ENCODE results near the gene MOB3A. TPM values are rescaled to one million over a fixed set of nuclear protein-coding genes. Genes with fewer than 3 reads are reported as not detected.
A peak's percentile ranks its signal among the peaks of the same experiment; 100 is the strongest.

Gene MOB3A
- total and polyA plus RNA-seq, 2 of the 13 experiments (the other 11 are each of a cell fraction or from before 2014, with no cell fraction given) = 3.5 to 17.8 TPM

DNA sequence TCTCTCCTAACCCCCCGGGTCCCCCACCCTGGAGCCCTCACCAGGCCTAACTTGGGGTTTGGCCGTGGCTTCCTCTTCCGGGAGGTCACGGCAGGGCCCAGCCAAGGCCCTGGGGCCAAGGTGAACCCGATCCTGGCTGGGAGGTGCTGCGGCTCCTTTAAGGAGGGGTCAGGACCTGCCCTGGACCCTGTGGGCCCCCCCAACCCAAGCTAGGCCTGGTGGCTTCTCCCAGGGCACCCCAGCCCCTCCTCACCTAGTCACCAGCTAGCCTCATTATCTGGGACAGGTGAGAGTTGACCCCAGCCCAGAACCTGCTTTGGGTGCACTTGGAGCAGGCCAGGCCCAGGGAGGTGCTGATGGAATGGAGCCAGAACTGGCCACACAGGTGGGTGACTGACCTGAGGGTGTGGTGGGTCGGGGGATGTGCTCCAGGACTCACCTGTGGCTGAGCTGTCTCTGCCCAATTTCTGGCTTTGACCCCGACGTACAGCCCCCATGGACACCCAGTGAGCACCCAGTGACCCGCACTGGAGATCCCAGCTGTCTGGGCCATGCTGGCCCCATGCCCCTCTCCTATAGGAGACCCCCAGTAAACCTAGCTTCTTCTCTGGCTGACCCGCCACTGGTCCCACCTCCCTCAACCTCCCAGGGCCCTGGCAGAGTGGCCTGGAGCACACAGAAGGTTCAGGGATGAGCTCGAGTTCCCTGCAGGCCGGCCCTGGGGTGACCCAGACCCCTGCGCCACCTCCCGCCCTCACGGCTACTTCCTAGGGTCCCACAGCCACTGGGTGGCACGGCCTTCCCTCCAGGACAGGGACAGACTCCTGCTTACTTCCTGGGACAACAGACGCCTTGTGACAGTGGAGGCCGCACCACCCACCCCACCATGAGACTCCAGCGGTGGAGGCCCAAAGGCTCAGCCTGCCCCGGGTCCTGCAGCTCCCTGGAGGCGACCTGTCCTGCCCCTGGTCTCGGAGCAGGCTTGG lies 38.3 kb downstream of the MOB3A start (continued):
- TF ChIP-seq ZNF329 (CRISPR knock-in tag; IDR thresholded peaks at IDR 0.05; ENCODE audit: low read depth) = no peak
- TF ChIP-seq ZNF672 (CRISPR knock-in tag; IDR thresholded peaks at IDR 0.05) = no peak
- TF ChIP-seq ZNF547 (CRISPR knock-in tag; IDR thresholded peaks at IDR 0.05) = no peak
- TF ChIP-seq NR2F6 (IDR thresholded peaks at IDR 0.05) = no peak
- no peak for TF ChIP-seq NR2F6 (CRISPR knock-in tag; IDR thresholded peaks at IDR 0.05)
- no peak for TF ChIP-seq XRCC5 (optimal IDR thresholded peaks at IDR 0.05; ENCODE audit: low read length)
- no peak for TF ChIP-seq ZNF124 (CRISPR knock-in tag; IDR thresholded peaks at IDR 0.05)
- no peak for TF ChIP-seq ZNF629 (CRISPR knock-in tag; conservative IDR thresholded peaks at IDR 0.05)
- no peak for TF ChIP-seq MAZ (IDR thresholded peaks at IDR 0.05; ENCODE audit: borderline replicate concordance, low read depth, low read length)
- no peak for TF ChIP-seq MAZ (CRISPR knock-in tag; IDR thresholded peaks at IDR 0.05; ENCODE audit: low read depth)
- TF ChIP-seq BRD4 (CRISPR knock-in tag; IDR thresholded peaks at IDR 0.05) = no peak
- TF ChIP-seq, protein P1, sequence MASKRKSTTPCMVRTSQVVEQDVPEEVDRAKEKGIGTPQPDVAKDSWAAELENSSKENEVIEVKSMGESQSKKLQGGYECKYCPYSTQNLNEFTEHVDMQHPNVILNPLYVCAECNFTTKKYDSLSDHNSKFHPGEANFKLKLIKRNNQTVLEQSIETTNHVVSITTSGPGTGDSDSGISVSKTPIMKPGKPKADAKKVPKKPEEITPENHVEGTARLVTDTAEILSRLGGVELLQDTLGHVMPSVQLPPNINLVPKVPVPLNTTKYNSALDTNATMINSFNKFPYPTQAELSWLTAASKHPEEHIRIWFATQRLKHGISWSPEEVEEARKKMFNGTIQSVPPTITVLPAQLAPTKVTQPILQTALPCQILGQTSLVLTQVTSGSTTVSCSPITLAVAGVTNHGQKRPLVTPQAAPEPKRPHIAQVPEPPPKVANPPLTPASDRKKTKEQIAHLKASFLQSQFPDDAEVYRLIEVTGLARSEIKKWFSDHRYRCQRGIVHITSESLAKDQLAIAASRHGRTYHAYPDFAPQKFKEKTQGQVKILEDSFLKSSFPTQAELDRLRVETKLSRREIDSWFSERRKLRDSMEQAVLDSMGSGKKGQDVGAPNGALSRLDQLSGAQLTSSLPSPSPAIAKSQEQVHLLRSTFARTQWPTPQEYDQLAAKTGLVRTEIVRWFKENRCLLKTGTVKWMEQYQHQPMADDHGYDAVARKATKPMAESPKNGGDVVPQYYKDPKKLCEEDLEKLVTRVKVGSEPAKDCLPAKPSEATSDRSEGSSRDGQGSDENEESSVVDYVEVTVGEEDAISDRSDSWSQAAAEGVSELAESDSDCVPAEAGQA (IDR thresholded peaks at IDR 0.05; ENCODE audit: low read depth) = no peak
- TF ChIP-seq, protein P1 (CRISPR knock-in tag; IDR thresholded peaks at IDR 0.05; ENCODE audit: borderline replicate concordance) = no peak
- no peak for TF ChIP-seq ZNF205 (CRISPR knock-in tag; IDR thresholded peaks at IDR 0.05)
- no peak for TF ChIP-seq ISL2 (CRISPR knock-in tag; IDR thresholded peaks at IDR 0.05)
- 0 out of 4 replicates have a peak, but pooled peaks of 1 of the 2 experiments have one; percentile 10 for TF ChIP-seq POLR2A (IDR thresholded peaks at IDR 0.05; ENCODE audit: insufficient read depth in 1 of 2, low read depth in 2 of 2, low read length in 2 of 2)
- no peak for TF ChIP-seq EED (CRISPR knock-in tag; IDR thresholded peaks at IDR 0.05)
- no peak for TF ChIP-seq ZNF879 (CRISPR knock-in tag; IDR thresholded peaks at IDR 0.05)
- no peak for TF ChIP-seq HNRNPH1 (optimal IDR thresholded peaks at IDR 0.05; ENCODE audit: low read depth, low read length)
- no peak for TF ChIP-seq NFKB2 (CRISPR knock-in tag; IDR thresholded peaks at IDR 0.05; ENCODE audit: borderline replicate concordance)
- TF ChIP-seq, protein P2, sequence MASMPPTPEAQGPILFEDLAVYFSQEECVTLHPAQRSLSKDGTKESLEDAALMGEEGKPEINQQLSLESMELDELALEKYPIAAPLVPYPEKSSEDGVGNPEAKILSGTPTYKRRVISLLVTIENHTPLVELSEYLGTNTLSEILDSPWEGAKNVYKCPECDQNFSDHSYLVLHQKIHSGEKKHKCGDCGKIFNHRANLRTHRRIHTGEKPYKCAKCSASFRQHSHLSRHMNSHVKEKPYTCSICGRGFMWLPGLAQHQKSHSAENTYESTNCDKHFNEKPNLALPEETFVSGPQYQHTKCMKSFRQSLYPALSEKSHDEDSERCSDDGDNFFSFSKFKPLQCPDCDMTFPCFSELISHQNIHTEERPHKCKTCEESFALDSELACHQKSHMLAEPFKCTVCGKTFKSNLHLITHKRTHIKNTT (CRISPR knock-in tag; IDR thresholded peaks at IDR 0.05) = no peak
- TF ChIP-seq, protein P3, sequence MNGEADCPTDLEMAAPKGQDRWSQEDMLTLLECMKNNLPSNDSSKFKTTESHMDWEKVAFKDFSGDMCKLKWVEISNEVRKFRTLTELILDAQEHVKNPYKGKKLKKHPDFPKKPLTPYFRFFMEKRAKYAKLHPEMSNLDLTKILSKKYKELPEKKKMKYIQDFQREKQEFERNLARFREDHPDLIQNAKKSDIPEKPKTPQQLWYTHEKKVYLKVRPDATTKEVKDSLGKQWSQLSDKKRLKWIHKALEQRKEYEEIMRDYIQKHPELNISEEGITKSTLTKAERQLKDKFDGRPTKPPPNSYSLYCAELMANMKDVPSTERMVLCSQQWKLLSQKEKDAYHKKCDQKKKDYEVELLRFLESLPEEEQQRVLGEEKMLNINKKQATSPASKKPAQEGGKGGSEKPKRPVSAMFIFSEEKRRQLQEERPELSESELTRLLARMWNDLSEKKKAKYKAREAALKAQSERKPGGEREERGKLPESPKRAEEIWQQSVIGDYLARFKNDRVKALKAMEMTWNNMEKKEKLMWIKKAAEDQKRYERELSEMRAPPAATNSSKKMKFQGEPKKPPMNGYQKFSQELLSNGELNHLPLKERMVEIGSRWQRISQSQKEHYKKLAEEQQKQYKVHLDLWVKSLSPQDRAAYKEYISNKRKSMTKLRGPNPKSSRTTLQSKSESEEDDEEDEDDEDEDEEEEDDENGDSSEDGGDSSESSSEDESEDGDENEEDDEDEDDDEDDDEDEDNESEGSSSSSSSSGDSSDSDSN (CRISPR knock-in tag; IDR thresholded peaks at IDR 0.05) = no peak
- no peak for TF ChIP-seq ZNF24 (IDR thresholded peaks at IDR 0.05)

All from HepG2 (cell line).